Right lobe of liver (tissue), 4 donors: Measurements from ENCODE around the gene USP17L5.
"Not testable (repeated sequence)": the region's sequence is repeated elsewhere in the genome, so short reads cannot be mapped to it uniquely, and the experiment has no call there.

Experiments
- CTCF ChIP-seq, 4 donors: fragments of 200-600 bp in 3 of 4; fragments of 450-650 bp in 1 of 4; IDR thresholded peaks; one replicate each; pipeline versions ENCODE4 v1.5.1 to v1.8.0; 2016 to 2022; ENCODE audit warnings: antibody characterized with exemption in 4 of 4, mild to moderate bottlenecking in 2 of 4
- POLR2A ChIP-seq: fragments of 450-650 bp; IDR thresholded peaks from one replicate; pipeline ENCODE4 v1.6.1; 2017; ENCODE audit warnings: antibody characterized with exemption, mild to moderate bottlenecking
- donor health status: DM: no; HTN: no; CAD: no.
- donor health status: DM: no; HTN: no; CAD: no.
- donor health status: DM: no; HTN: yes; CAD: no.

- TF ChIP-seq CTCF (IDR thresholded peaks at IDR 0.05); POLR2A: not testable (repeated sequence)
These were observed at the start of gene USP17L5 for GRCh38 chr4:9339103-9339502.
